Measurements from ENCODE around the gene ZNF595.
"Not testable (repeated sequence)": the region's sequence is repeated elsewhere in the genome, so short reads cannot be mapped to it uniquely, and the experiment has no call there.

ZNF595 gene

DNA sequence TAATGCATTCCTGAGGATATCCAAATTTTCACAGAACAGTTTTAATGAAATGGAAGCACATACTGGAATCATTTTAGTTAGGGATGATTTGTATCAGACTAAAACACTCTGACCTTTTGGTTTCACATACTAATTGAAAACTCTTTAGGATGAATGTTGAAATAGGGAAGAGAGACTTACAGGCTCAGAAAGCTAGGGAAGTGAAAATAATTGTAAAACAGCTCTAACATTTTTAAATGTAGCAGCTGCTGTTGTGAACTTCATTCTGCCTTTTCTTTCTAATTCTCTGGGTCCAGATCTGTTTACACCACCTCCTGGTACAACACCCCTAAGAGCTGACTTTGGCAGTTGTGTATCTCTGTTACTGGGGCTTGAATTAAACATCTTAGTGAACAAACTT lies 9.7 kb upstream of the ZNF595 start:
- H3K4me1 ChIP-seq (ENCODE audit: insufficient read depth, low read length); H3K9me3 ChIP-seq (ENCODE audit: control insufficient read depth, insufficient read depth, low read length); H3K9ac ChIP-seq (ENCODE audit: low read depth, low read length); H3K36me3 ChIP-seq (ENCODE audit: insufficient read depth, low read length): not testable (repeated sequence)

DNA sequence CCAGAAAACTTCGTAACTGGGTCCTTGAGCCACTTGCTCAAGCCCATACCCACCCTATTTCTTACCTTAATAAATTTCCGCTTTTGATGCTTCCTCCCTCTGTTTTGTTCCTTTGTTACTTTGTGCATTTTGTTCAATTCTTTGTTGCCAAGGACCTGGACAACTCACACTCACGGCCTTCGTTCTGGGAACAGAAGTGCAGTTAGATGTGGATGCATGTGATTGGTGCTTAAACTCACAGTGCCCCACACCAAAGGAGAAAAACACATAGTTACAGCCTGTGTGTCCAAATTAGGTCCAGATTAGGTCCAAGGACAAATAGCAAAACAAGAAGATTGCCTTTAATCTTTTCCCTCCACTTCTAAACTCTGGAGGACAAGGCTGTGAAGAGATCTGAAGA lies 1.9 kb upstream of the ZNF595 start:
- not testable (repeated sequence) for H3K9me3 ChIP-seq (ENCODE audit: control insufficient read depth, insufficient read depth, low read length); H3K9ac ChIP-seq (ENCODE audit: low read depth, low read length); H3K36me3 ChIP-seq (ENCODE audit: insufficient read depth, low read length)

DNA sequence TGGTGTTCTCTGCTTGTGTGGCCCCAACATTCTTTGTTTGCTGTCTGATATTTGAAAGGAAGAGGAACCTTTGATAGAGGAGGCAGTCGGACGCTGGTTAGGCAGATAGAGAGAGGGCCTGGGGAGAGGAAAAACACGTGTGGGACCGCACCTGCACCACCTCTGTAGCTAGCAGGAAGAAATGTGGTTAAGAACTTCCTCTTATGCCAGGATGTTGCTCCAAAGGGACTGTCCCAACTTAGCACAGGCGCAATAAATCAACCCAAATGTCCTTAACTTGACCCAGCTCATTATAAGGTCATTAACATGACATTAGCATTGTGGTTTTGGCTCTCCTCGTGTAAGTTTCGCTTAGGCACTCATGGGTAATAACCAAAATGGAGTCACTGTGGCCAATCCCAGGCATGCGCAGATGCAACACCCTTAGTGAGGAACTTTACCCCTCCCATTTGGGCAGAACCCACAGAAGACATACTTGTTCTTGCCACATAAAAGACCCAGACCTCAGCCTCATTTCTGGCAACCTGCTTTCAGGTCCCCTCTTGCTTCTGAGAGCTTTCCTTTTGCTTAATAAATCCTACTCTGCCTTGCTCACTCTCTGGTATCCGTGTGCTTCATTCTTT lies 1.4 kb upstream of the ZNF595 start:
- H3K4me1 ChIP-seq (ENCODE audit: insufficient read depth, low read length); H3K9ac ChIP-seq (ENCODE audit: low read depth, low read length); H3K36me3 ChIP-seq (ENCODE audit: insufficient read depth, low read length): not testable (repeated sequence)

More for the DNA sequence above, 1.9 kb upstream of the ZNF595 start:
- not testable (repeated sequence) for H3K4me1 ChIP-seq (ENCODE audit: insufficient read depth, low read length)

DNA sequence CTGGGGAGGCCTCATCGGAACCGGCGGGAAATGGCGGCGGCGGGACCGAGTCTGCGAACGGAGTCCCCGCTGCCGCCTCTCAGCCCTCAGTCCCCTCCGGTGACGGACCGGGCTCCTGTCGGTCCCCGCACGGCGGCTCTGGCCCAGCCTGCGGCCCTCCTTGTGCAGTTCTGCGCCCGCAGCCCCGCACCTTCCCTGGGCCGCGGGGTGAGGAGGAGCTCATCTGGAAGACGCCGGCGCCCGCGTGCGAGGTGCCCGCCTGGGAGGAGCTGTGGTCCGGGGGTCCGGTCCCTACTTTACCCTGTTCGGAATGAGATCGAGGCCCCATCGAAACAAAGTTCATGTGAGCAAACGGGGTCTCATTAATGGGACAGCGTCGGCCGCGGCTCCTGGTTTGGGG lies 400 bp downstream of the ZNF595 start:
- not testable (repeated sequence) for H3K9ac ChIP-seq (ENCODE audit: low read depth, low read length); H3K4me1 ChIP-seq (ENCODE audit: insufficient read depth, low read length); H3K36me3 ChIP-seq (ENCODE audit: insufficient read depth, low read length); H3K9me3 ChIP-seq (ENCODE audit: control insufficient read depth, insufficient read depth, low read length)

More for the DNA sequence above, 1.4 kb upstream of the ZNF595 start:
- not testable (repeated sequence) for H3K9me3 ChIP-seq (ENCODE audit: control insufficient read depth, insufficient read depth, low read length)

DNA sequence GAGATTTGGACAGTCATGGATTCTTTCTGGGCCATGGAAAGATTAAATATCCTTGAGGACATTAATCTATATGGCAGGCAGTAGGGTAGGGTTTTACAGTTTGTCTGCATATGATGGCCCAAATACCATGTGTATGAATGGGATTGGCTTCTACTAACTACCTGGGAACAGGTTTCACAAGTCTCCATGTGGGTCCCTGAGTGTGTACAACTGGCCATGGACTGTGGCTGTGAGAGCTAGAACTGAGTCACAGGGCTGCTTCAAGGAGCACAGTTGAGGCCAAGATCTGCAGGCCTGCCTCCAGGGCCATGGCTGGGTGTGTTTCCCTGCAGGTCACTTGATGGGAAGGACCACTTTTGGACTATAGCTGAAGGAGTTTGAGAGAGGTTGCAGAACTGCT lies 11.6 kb downstream of the ZNF595 start:
- H3K9me3 ChIP-seq (ENCODE audit: control insufficient read depth, insufficient read depth, low read length); H3K9ac ChIP-seq (ENCODE audit: low read depth, low read length); H3K4me1 ChIP-seq (ENCODE audit: insufficient read depth, low read length); H3K36me3 ChIP-seq (ENCODE audit: insufficient read depth, low read length): not testable (repeated sequence)

DNA sequence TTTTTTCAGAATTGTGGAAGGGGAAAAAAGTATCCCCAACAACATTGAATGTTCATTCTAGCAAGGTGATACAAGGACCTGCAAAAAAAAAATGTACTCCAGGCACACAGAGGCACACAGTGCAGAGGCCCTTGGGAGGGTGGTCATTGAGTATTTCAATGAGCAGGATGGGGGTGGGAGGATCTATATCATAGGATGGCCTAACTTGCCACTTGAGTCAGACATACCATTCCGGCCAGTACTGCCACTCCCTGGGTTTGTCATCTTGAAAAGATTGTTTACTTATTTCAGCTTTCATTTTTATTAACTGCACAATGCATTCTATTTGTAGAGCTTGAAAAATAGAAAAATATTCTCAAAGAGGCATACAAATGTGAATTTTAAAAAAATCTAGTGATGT lies 18.7 kb downstream of the ZNF595 start:
- Histone ChIP-seq H3K9me3 (ENCODE audit: control insufficient read depth, insufficient read depth, low read length) (peaks cover 33% of the 10 kb centered on the region), H3K4me1 (ENCODE audit: insufficient read depth, low read length) (no peaks in the 10 kb centered on the region), H3K9ac (ENCODE audit: low read depth, low read length) (no peak overlapping the region), H3K36me3 (ENCODE audit: insufficient read depth, low read length) (peaks cover 15% of the 10 kb centered on the region; the same call in 1 of the 2 replicates)

DNA sequence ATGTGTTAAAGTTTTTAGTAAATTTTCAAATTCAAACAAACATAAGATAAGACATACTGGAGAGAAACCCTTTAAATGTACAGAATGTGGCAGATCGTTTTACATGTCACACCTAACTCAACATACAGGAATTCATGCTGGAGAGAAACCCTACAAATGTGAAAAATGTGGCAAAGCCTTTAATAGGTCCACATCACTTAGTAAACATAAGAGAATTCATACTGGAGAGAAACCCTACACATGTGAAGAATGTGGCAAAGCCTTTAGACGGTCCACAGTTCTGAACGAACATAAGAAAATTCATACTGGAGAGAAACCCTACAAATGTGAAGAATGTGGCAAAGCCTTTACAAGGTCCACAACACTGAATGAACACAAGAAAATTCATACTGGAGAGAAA lies 32.8 kb downstream of the ZNF595 start:
- Histone ChIP-seq H3K36me3 (ENCODE audit: insufficient read depth, low read length) (peaks cover 13% of the 10 kb centered on the region), H3K9ac (ENCODE audit: low read depth, low read length) (no peak overlapping the region), H3K9me3 (ENCODE audit: control insufficient read depth, insufficient read depth, low read length) (peaks cover 43% of the 10 kb centered on the region), H3K4me1 (ENCODE audit: insufficient read depth, low read length) (no peaks in the 10 kb centered on the region)

DNA sequence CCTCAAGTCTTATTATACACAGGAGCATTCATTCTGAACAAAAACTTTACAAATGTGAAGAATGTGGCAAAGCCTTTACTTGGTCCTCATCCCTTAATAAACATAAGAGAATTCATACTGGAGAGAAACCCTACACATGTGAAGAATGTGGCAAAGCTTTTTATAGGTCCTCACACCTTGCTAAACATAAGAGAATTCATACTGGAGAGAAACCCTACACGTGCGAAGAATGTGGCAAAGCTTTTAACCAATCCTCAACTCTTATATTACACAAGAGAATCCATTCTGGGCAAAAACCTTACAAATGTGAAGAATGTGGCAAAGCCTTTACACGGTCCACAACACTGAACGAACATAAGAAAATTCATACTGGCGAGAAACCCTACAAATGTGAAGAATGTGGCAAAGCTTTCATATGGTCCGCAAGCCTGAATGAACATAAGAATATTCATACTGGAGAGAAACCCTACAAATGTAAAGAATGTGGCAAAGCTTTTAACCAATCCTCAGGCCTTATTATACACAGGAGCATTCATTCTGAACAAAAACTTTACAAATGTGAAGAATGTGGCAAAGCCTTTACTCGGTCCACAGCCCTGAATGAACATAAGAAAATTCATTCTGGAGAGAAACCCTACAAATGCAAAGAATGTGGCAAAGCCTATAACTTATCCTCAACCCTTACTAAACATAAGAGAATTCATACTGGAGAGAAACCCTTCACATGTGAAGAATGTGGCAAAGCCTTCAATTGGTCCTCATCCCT lies 33.6 kb downstream of the ZNF595 start:
- Histone ChIP-seq H3K9me3 (ENCODE audit: control insufficient read depth, insufficient read depth, low read length) (peaks cover 40% of the 10 kb centered on the region), H3K36me3 (ENCODE audit: insufficient read depth, low read length) (peaks cover 13% of the 10 kb centered on the region)
- not testable (repeated sequence) for H3K4me1 ChIP-seq (ENCODE audit: insufficient read depth, low read length); H3K9ac ChIP-seq (ENCODE audit: low read depth, low read length)

DNA sequence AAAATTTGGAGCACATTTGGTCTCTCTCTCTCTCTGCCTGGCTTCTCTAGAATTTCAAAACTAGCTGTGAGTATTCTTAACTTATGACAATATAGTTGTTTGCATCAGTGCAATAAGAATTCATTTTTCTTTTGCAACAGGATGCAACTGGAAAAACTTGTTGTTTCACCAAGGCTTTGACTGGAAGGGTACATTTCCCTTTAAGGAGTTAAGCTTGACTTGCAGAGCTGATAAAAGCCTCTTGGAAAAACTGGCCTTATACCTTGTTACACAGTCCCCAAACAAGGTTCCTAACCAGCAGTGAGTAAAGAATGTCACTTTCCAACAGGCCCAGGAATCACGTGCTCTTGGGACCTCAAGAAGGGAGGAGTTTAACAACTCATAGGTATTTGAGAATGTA lies 45.3 kb downstream of the ZNF595 start:
- Histone ChIP-seq H3K4me1 (ENCODE audit: insufficient read depth, low read length) (no peaks in the 10 kb centered on the region), H3K36me3 (ENCODE audit: insufficient read depth, low read length) (no peaks in the 10 kb centered on the region), H3K9ac (ENCODE audit: low read depth, low read length) (no peak overlapping the region), H3K9me3 (ENCODE audit: control insufficient read depth, insufficient read depth, low read length) (no peaks in the 10 kb centered on the region; the same call in 1 of the 2 replicates)

DNA sequence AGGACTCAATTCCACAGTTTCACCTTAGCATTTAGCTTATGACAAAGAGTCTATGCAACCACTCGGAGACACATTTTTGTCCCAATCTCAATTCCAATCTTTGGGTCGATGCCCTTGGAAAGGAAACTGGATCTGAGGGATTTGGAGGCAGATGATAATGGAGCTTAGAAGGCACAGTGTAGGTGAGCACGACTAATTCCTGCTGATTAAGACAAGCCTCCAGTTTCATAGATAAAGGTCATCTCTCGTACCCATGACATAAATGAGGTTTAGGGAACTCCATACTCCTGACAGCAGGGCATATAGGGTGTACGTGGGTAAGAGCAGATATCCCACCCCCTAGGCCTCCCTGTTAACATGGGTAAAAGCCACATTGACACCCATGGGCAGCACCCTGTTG lies 46.7 kb downstream of the ZNF595 start:
- H3K9me3 ChIP-seq (ENCODE audit: control insufficient read depth, insufficient read depth, low read length): no peaks in the 10 kb centered on the region; the same call in 1 of the 2 replicates
- no peak overlapping the region for H3K9ac ChIP-seq (ENCODE audit: low read depth, low read length)
- H3K4me1 ChIP-seq (ENCODE audit: insufficient read depth, low read length): no peaks in the 10 kb centered on the region
- no peaks in the 10 kb centered on the region for H3K36me3 ChIP-seq (ENCODE audit: insufficient read depth, low read length)

DNA sequence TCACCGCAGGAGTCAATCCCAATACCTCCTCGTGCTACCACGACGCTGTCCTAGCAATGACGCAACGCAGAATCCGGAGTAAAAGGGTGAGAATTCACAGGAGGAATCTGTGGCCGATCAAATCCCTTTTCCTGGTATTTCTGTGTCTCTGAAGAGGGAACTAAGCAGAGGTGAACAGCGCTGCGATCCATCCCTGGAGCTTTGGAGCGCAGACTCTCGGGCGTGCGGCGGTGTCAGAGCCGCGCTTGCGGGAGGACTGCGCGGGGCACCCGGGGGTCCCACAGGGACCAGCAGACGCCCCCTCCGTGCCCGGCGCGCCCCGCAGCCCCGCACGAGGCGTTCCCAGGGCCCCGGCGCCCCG lies 53.9 kb downstream of the ZNF595 start:
- no peaks in the 10 kb centered on the region for H3K4me1 ChIP-seq (ENCODE audit: insufficient read depth, low read length)
- no peaks in the 10 kb centered on the region; the same call in 1 of the 2 replicates for H3K36me3 ChIP-seq (ENCODE audit: insufficient read depth, low read length)
- peaks cover 3% of the 10 kb centered on the region for H3K9me3 ChIP-seq (ENCODE audit: control insufficient read depth, insufficient read depth, low read length)
- peak overlapping the region; percentile 11; the same call in 1 of the 2 replicates for H3K9ac ChIP-seq (ENCODE audit: low read depth, low read length)

DNA sequence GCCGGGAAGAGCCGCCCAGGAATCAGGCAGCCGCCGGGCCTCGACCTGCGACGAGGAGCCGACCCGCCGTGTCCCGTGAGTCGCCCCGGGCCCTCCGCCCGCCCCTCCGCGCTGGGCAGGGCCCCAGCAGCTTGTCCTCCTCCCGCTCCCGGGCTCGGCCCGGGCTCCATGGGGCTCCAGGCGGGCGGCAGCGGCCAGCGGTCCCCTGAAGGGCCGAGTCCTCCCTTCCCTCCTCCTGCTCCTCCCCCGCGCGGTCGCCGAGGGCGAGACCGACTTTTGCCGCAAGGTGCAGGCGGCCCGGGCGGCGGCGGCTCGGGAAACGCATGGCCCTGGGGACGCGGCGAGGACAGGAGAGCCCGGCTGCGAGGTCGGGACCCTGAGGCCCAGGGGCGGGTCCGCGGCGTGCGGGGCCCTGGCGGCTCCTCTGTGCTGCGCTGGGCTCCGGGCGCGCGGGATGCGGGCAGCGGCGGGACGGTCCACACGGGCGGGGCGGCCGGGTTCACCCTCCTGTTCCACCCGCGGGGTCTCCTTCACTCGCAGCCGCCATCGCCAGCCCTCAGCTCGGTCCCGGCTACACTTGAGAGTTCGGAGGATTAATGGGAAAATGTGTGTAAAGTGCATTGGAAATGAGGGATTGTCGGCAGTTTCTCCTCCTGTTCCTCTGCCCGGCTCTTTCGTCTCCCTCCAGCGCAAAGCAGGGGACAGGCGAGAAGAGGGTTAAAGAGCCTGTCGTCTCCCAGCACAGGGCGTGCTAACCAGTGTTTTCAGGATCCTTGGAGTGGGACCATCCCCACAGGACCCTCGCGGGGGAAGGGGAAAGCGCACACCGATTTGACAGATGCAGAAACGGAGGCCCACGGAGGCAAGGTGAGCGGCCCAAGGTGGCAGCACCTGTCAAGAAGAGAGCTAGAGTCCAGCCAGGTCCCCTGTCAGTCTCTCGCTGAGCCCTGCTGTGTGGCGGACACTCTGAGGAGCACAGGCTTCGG lies 54.6 kb downstream of the ZNF595 start:
- Histone ChIP-seq H3K9ac (ENCODE audit: low read depth, low read length) (peak overlapping the region; percentile 11; the same call in 1 of the 2 replicates), H3K36me3 (ENCODE audit: insufficient read depth, low read length) (no peaks in the 10 kb centered on the region; the same call in 1 of the 2 replicates), H3K9me3 (ENCODE audit: control insufficient read depth, insufficient read depth, low read length) (peaks cover 3% of the 10 kb centered on the region), H3K4me1 (ENCODE audit: insufficient read depth, low read length) (no peaks in the 10 kb centered on the region)

DNA sequence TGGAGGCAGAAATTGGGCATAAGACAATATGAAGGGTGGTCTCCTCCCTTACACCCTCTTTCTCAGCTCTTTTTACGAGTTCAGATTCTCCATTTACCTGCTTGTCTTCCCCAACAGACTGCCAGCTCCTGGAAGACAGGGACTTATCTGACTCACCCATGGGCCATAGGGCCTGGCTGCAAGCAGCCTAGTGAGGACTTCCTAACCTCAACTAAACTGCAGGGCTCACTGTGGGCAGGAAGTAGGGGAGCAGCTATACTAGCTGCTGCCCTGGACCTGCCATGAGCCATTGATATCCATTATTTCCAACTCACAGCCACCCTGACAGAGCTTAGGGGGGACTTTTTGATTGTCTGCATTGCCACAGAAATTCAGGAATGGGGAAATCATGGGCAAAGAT lies 59.6 kb downstream of the ZNF595 start:
- Histone ChIP-seq H3K4me1 (ENCODE audit: insufficient read depth, low read length) (no peaks in the 10 kb centered on the region), H3K9me3 (ENCODE audit: control insufficient read depth, insufficient read depth, low read length) (no peaks in the 10 kb centered on the region), H3K9ac (ENCODE audit: low read depth, low read length) (no peak overlapping the region), H3K36me3 (ENCODE audit: insufficient read depth, low read length) (no peaks in the 10 kb centered on the region; the same call in 1 of the 2 replicates)

DNA sequence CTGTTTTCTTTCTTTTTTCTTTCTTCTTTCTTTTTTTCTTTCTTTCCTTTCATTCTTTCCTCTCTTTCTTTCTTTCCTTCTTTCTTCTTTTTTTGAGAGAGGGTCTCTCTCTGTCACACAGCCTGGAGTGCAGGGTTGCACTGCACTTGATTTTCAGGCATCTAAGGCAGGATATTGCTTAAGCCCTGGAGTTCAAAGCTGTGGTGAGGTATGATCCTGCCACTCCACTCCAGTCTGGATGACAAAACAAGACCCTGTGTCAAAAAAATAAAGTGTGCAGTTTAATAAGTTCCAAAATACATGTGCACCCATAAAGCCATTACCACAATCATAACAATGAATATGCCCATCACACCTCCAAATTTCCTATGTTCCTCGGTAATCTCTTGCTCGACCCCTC lies 60.6 kb downstream of the ZNF595 start:
- no peaks in the 10 kb centered on the region for H3K4me1 ChIP-seq (ENCODE audit: insufficient read depth, low read length)
- H3K9ac ChIP-seq (ENCODE audit: low read depth, low read length): no peak overlapping the region
- H3K36me3 ChIP-seq (ENCODE audit: insufficient read depth, low read length): no peaks in the 10 kb centered on the region; the same call in 1 of the 2 replicates
- no peaks in the 10 kb centered on the region for H3K9me3 ChIP-seq (ENCODE audit: control insufficient read depth, insufficient read depth, low read length)

Measured in ES-I3 (cell line).